ENCODE data around the gene ATG16L2. TPM values are rescaled to one million over a fixed set of nuclear protein-coding genes. Genes with fewer than 3 reads are reported as not detected.
"Not testable (repeated sequence)": the region's sequence is repeated elsewhere in the genome, so short reads cannot be mapped to it uniquely, and the experiment has no call there.

ATG16L2 gene
- polyA plus RNA-seq, 1 donor (not counting 4 experiments of a cell fraction or from before 2014, with no cell fraction given) = 9.9 TPM

GRCh38 chr11:72788241-72788640, 26.0 kb upstream of the ATG16L2 start:
- Histone ChIP-seq H2AFZ (ENCODE audit: control insufficient read depth, low read length) (no peak overlapping the region), H3K27ac (ENCODE audit: control insufficient read depth, insufficient read depth, low read length) (no peak overlapping the region), H4K20me1 (ENCODE audit: control insufficient read depth, extremely low read depth, insufficient read depth, low read length) (no peaks in the 10 kb centered on the region), H3K27me3 (ENCODE audit: control insufficient read depth, extremely low read depth, insufficient read depth, low read length) (no peaks in the 10 kb centered on the region), H3K4me3 (ENCODE audit: control insufficient read depth in 2 of 3, extremely low read depth in 1 of 3, insufficient read depth in 2 of 3, low read depth in 1 of 3, low read length in 3 of 3) (no peak overlapping the region), H3K36me3 (ENCODE audit: control insufficient read depth in 2 of 2, extremely low read depth in 1 of 2, insufficient read depth in 2 of 2, low read length in 2 of 2) (no peaks in the 10 kb centered on the region), H3K79me2 (ENCODE audit: control insufficient read depth, insufficient read depth, low read length) (no peaks in the 10 kb centered on the region), H3K4me2 (ENCODE audit: control insufficient read depth, extremely low read depth, insufficient read depth, low read depth, low read length) (no peak overlapping the region), H3K4me1 (ENCODE audit: control insufficient read depth, extremely low read depth, insufficient read depth, low read length) (peaks cover 14% of the 10 kb centered on the region), H3K9me1 (ENCODE audit: control insufficient read depth, extremely low read depth, insufficient read depth, low read length) (no peaks in the 10 kb centered on the region), H3K9ac (ENCODE audit: control insufficient read depth, extremely low read depth, insufficient read depth, low read length) (no peak overlapping the region), H3K9me3 (ENCODE audit: control insufficient read depth, low read depth, low read length) (no peaks in the 10 kb centered on the region)
- dilution Hi-C loops (cut with MboI; ENCODE audit: extremely low pct_ligation_motif_present, low sequenced_read_pairs) = no loop called here
- TF ChIP-seq EZH2 (IDR thresholded peaks at IDR 0.05; ENCODE audit: low read length) (no peak), CTCF (optimal IDR thresholded peaks at IDR 0.05 in 1 of 3, IDR thresholded peaks at IDR 0.05 in 1 of 3, conservative IDR thresholded peaks at IDR 0.05 in 1 of 3; ENCODE audit: extremely low read depth in 1 of 3, insufficient read depth in 2 of 3, low read length in 3 of 3) (no peak)
- FAIRE-seq (no peak), DNase-seq (ENCODE audit: low read depth, low spot score) (no peak)

DNA sequence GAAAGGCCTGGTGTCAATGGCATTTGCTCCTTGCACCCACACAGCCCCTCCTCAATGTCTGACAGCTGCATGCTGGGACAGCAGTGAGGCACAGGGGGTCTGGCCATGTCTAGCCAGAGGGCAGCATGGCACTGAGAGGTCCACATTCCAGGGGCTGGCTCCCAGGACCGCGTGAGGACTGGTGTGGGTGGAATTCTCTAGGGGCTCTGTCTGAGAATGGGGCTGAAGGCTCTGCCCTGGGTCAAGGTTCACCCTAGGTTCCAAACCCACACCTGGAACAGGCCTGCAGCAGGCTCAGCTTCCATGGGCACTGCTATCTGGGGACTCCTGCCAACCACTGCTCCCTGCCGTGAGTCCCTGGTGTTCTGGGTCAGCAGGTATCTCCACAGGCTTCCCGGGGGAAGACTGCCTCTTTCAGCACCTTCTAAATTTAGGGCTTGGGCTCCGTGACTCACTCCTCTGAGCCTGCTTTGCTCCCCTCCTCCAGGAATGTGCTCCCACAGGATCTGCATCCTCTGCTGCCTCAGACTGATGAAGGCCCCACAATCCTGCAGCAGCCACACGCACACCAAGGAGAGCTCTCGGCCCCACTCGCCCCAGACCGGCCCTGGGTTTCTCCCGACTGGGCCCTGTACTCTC, 24.6 kb upstream of the ATG16L2 start:
- H4K20me1 ChIP-seq (ENCODE audit: control insufficient read depth, extremely low read depth, insufficient read depth, low read length) = no peaks in the 10 kb centered on the region
- H3K27ac ChIP-seq (ENCODE audit: control insufficient read depth, insufficient read depth, low read length) = no peak overlapping the region
- FAIRE-seq (no peak), DNase-seq (ENCODE audit: low read depth, low spot score) (no peak)
- dilution Hi-C loops (cut with MboI; ENCODE audit: extremely low pct_ligation_motif_present, low sequenced_read_pairs) = no loop called here
- H3K4me3 ChIP-seq (ENCODE audit: control insufficient read depth in 2 of 3, extremely low read depth in 1 of 3, insufficient read depth in 2 of 3, low read depth in 1 of 3, low read length in 3 of 3) = peak overlapping the region in 1 of 3 experiments; percentile 0
- no peaks in the 10 kb centered on the region for H3K9me1 ChIP-seq (ENCODE audit: control insufficient read depth, extremely low read depth, insufficient read depth, low read length)
- peaks cover 23% of the 10 kb centered on the region for H3K4me1 ChIP-seq (ENCODE audit: control insufficient read depth, extremely low read depth, insufficient read depth, low read length)
- TF ChIP-seq EZH2 (IDR thresholded peaks at IDR 0.05; ENCODE audit: low read length) (no peak), CTCF (optimal IDR thresholded peaks at IDR 0.05 in 1 of 3, IDR thresholded peaks at IDR 0.05 in 1 of 3, conservative IDR thresholded peaks at IDR 0.05 in 1 of 3; ENCODE audit: extremely low read depth in 1 of 3, insufficient read depth in 2 of 3, low read length in 3 of 3) (no peak)
- H3K27me3 ChIP-seq (ENCODE audit: control insufficient read depth, extremely low read depth, insufficient read depth, low read length) = no peaks in the 10 kb centered on the region
- H2AFZ ChIP-seq (ENCODE audit: control insufficient read depth, low read length) = no peak overlapping the region
- H3K9ac ChIP-seq (ENCODE audit: control insufficient read depth, extremely low read depth, insufficient read depth, low read length) = no peak overlapping the region
- no peaks in the 10 kb centered on the region for H3K9me3 ChIP-seq (ENCODE audit: control insufficient read depth, low read depth, low read length)
- no peaks in the 10 kb centered on the region for H3K79me2 ChIP-seq (ENCODE audit: control insufficient read depth, insufficient read depth, low read length)
- H3K36me3 ChIP-seq (ENCODE audit: control insufficient read depth in 2 of 2, extremely low read depth in 1 of 2, insufficient read depth in 2 of 2, low read length in 2 of 2) = no peaks in the 10 kb centered on the region
- H3K4me2 ChIP-seq (ENCODE audit: control insufficient read depth, extremely low read depth, insufficient read depth, low read depth, low read length) = peak overlapping the region; percentile 5

GRCh38 chr11:72791228-72791627, 23.0 kb upstream of the ATG16L2 start:
- dilution Hi-C loops (cut with MboI; ENCODE audit: extremely low pct_ligation_motif_present, low sequenced_read_pairs); H4K20me1 ChIP-seq (ENCODE audit: control insufficient read depth, extremely low read depth, insufficient read depth, low read length); H3K27me3 ChIP-seq (ENCODE audit: control insufficient read depth, extremely low read depth, insufficient read depth, low read length); H2AFZ ChIP-seq (ENCODE audit: control insufficient read depth, low read length); FAIRE-seq; H3K79me2 ChIP-seq (ENCODE audit: control insufficient read depth, insufficient read depth, low read length); H3K27ac ChIP-seq (ENCODE audit: control insufficient read depth, insufficient read depth, low read length); H3K9me3 ChIP-seq (ENCODE audit: control insufficient read depth, low read depth, low read length); H3K4me2 ChIP-seq (ENCODE audit: control insufficient read depth, extremely low read depth, insufficient read depth, low read depth, low read length); H3K4me3 ChIP-seq (ENCODE audit: control insufficient read depth in 2 of 3, extremely low read depth in 1 of 3, insufficient read depth in 2 of 3, low read depth in 1 of 3, low read length in 3 of 3); DNase-seq (ENCODE audit: low read depth, low spot score); H3K9ac ChIP-seq (ENCODE audit: control insufficient read depth, extremely low read depth, insufficient read depth, low read length); H3K9me1 ChIP-seq (ENCODE audit: control insufficient read depth, extremely low read depth, insufficient read depth, low read length); H3K36me3 ChIP-seq (ENCODE audit: control insufficient read depth in 2 of 2, extremely low read depth in 1 of 2, insufficient read depth in 2 of 2, low read length in 2 of 2): not testable (repeated sequence)
- peaks cover 24% of the 10 kb centered on the region for H3K4me1 ChIP-seq (ENCODE audit: control insufficient read depth, extremely low read depth, insufficient read depth, low read length)

Data from keratinocyte (primary cell).